ENCODE data around the gene KRTAP10-7. TPM values are rescaled to one million over a fixed set of nuclear protein-coding genes. Genes with fewer than 3 reads are reported as not detected.
"Not testable (repeated sequence)": the region's sequence is repeated elsewhere in the genome, so short reads cannot be mapped to it uniquely, and the experiment has no call there.

Gene KRTAP10-7
- total RNA-seq, 2 experiments from 2014 or later: not detected

GRCh38 chr21:44579056-44579832 lies 21.2 kb upstream of the KRTAP10-7 start:
- Mint-ChIP-seq H3K27me3 (no peaks in the 10 kb centered on the region), H3K9me3 (peaks cover 29% of the 10 kb centered on the region), H3K27ac (no peak overlapping the region), H3K4me1 (peaks cover 11% of the 10 kb centered on the region), H3K4me3 (no peak overlapping the region), H3K36me3 (peaks cover 8% of the 10 kb centered on the region)
- DNase-seq: no peak

GRCh38 chr21:44579833-44580144 lies 20.6 kb upstream of the KRTAP10-7 start:
- H3K27ac Mint-ChIP-seq: no peak overlapping the region
- no peaks in the 10 kb centered on the region for H3K27me3 Mint-ChIP-seq
- no peak for DNase-seq
- peaks cover 29% of the 10 kb centered on the region for H3K9me3 Mint-ChIP-seq
- peak overlapping the region; percentile 25 for H3K4me3 Mint-ChIP-seq
- peaks cover 11% of the 10 kb centered on the region for H3K4me1 Mint-ChIP-seq
- peaks cover 8% of the 10 kb centered on the region for H3K36me3 Mint-ChIP-seq

GRCh38 chr21:44580231-44580821 lies 20.1 kb upstream of the KRTAP10-7 start, which contains the start of gene KRTAP10-5:
Gene KRTAP10-5 (minus strand): TSS chr21:44580604. CDS start chr21:44580578, 26 bp downstream.
- Mint-ChIP-seq H3K4me1 (peaks cover 11% of the 10 kb centered on the region), H3K9me3 (peaks cover 29% of the 10 kb centered on the region), H3K4me3 (peak within 1 kb of the TSS; percentile 25)
- not testable (repeated sequence) for DNase-seq, H3K27ac Mint-ChIP-seq, H3K27me3 Mint-ChIP-seq, H3K36me3 Mint-ChIP-seq

GRCh38 chr21:44581158-44581557 lies 19.2 kb upstream of the KRTAP10-7 start:
- H3K9me3 Mint-ChIP-seq: peaks cover 29% of the 10 kb centered on the region

GRCh38 chr21:44582055-44582454 lies 18.3 kb upstream of the KRTAP10-7 start:
- DNase-seq: no peak
- Mint-ChIP-seq H3K36me3 (peaks cover 8% of the 10 kb centered on the region), H3K4me1 (peaks cover 11% of the 10 kb centered on the region), H3K9me3 (peaks cover 25% of the 10 kb centered on the region), H3K27ac (no peak overlapping the region), H3K4me3 (no peak overlapping the region), H3K27me3 (peaks cover 4% of the 10 kb centered on the region)

More at GRCh38 chr21:44581158-44581557, 19.2 kb upstream of the KRTAP10-7 start:
- DNase-seq: no peak
- peaks cover 8% of the 10 kb centered on the region for H3K36me3 Mint-ChIP-seq
- no peak overlapping the region for H3K4me3 Mint-ChIP-seq
- H3K27me3 Mint-ChIP-seq: no peaks in the 10 kb centered on the region
- peaks cover 11% of the 10 kb centered on the region for H3K4me1 Mint-ChIP-seq
- H3K27ac Mint-ChIP-seq: no peak overlapping the region

GRCh38 chr21:44583089-44583799 lies 17.2 kb upstream of the KRTAP10-7 start:
- Mint-ChIP-seq H3K27ac (no peak overlapping the region), H3K4me3 (no peak overlapping the region), H3K27me3 (peaks cover 4% of the 10 kb centered on the region), H3K4me1 (peaks cover 11% of the 10 kb centered on the region), H3K36me3 (peaks cover 7% of the 10 kb centered on the region), H3K9me3 (peaks cover 14% of the 10 kb centered on the region)
- no peak for DNase-seq

GRCh38 chr21:44583800-44584147 lies 16.6 kb upstream of the KRTAP10-7 start:
- Mint-ChIP-seq H3K9me3 (peaks cover 12% of the 10 kb centered on the region), H3K36me3 (peaks cover 7% of the 10 kb centered on the region), H3K27me3 (peaks cover 4% of the 10 kb centered on the region), H3K27ac (no peak overlapping the region), H3K4me3 (no peak overlapping the region), H3K4me1 (peaks cover 11% of the 10 kb centered on the region)
- DNase-seq: no peak

GRCh38 chr21:44585892-44586291 lies 14.5 kb upstream of the KRTAP10-7 start:
- no peak for DNase-seq
- Mint-ChIP-seq H3K36me3 (peaks cover 7% of the 10 kb centered on the region), H3K4me1 (peaks cover 9% of the 10 kb centered on the region), H3K27ac (no peak overlapping the region), H3K27me3 (peaks cover 4% of the 10 kb centered on the region), H3K9me3 (peaks cover 7% of the 10 kb centered on the region), H3K4me3 (no peak overlapping the region)

GRCh38 chr21:44589094-44589493 lies 11.3 kb upstream of the KRTAP10-7 start:
- no peaks in the 10 kb centered on the region for H3K4me1 Mint-ChIP-seq

GRCh38 chr21:44589586-44590305 lies 10.7 kb upstream of the KRTAP10-7 start:
- Mint-ChIP-seq H3K27me3 (peaks cover 4% of the 10 kb centered on the region), H3K4me1 (no peaks in the 10 kb centered on the region), H3K27ac (no peak overlapping the region), H3K36me3 (no peaks in the 10 kb centered on the region), H3K9me3 (no peaks in the 10 kb centered on the region), H3K4me3 (no peak overlapping the region)
- DNase-seq: no peak

More at GRCh38 chr21:44589094-44589493, 11.3 kb upstream of the KRTAP10-7 start:
- Mint-ChIP-seq H3K9me3 (no peaks in the 10 kb centered on the region), H3K36me3 (no peaks in the 10 kb centered on the region), H3K27ac (no peak overlapping the region), H3K4me3 (no peak overlapping the region), H3K27me3 (peaks cover 4% of the 10 kb centered on the region)
- DNase-seq: no peak

GRCh38 chr21:44590311-44590721 lies 10.1 kb upstream of the KRTAP10-7 start:
- Mint-ChIP-seq H3K27me3 (peaks cover 4% of the 10 kb centered on the region), H3K36me3 (no peaks in the 10 kb centered on the region), H3K4me3 (no peak overlapping the region), H3K9me3 (no peaks in the 10 kb centered on the region), H3K4me1 (no peaks in the 10 kb centered on the region), H3K27ac (no peak overlapping the region)
- DNase-seq: no peak

- not testable (repeated sequence) for DNase-seq, H3K4me1 Mint-ChIP-seq, H3K27me3 Mint-ChIP-seq, H3K9me3 Mint-ChIP-seq, H3K36me3 Mint-ChIP-seq, H3K4me3 Mint-ChIP-seq, H3K27ac Mint-ChIP-seq
These were observed 9.2 kb upstream of the KRTAP10-7 start for GRCh38 chr21:44590897-44591800.

GRCh38 chr21:44591801-44592130 lies 8.6 kb upstream of the KRTAP10-7 start:
- not testable (repeated sequence) for H3K4me1 Mint-ChIP-seq, H3K9me3 Mint-ChIP-seq, DNase-seq, H3K27ac Mint-ChIP-seq, H3K27me3 Mint-ChIP-seq, H3K36me3 Mint-ChIP-seq, H3K4me3 Mint-ChIP-seq

All from activated naive CD8-positive, alpha-beta T cell treated with anti-CD3 and anti-CD28 coated beads for 36 hours (primary cell).